A549 (cell line): ENCODE data around the gene SKI. TPM values are rescaled to one million over a fixed set of nuclear protein-coding genes. Genes with fewer than 3 reads are reported as not detected.

ENCODE experiments used
- ATAC-seq, 2 experiments: fragments of 200-7000 bp in 1 of 2; fragments of >200 bp in 1 of 2; cut with Nextera tagmentation in 1 of 2; cut with Tn5 transposase in 1 of 2; 3 replicates each; pipeline versions ENCODE4 v1.8.0 to v1.9.1; 2018 to 2020; ENCODE audit warnings: mild to moderate bottlenecking in 1 of 2, moderate library complexity in 1 of 2
- CTCF ChIA-PET: fragments of 300-600 bp; sonication (Branson Sonifier 250); formaldehyde crosslinking; extraction: SDS; loops from one replicate; lab custom pipeline; 2021; ENCODE audit warnings: antibody characterized with exemption, inconsistent platforms; lab: Yijun Ruan, JAX
- POLR2A ChIA-PET: fragments of 350-600 bp; formaldehyde crosslinking; extraction: SDS; loops from one replicate; lab custom pipeline; 2021; ENCODE audit warnings: antibody characterized with exemption, inconsistent platforms; lab: Yijun Ruan, JAX
- DNase-seq, 2 experiments: peaks; one replicate each; pipeline versions ENCODE4 v3.0.0 to v3.0.0-alpha.2; 2011 to 2016; ENCODE audit warnings: low read depth in 1 of 2, low spot score in 1 of 2
- FAIRE-seq: peaks from 2 replicates; lab custom pipeline; 2011; peaks lifted over from hg19 to GRCh38; lab: Jason Lieb, UNC
- H3K27ac ChIP-seq, 2 experiments: fragments of >200 bp; sonication (Bioruptor Twin); formaldehyde crosslinking; 3 replicates each; pipeline ENCODE4 v1.5.1; 2016 to 2017
- H3K4me1 ChIP-seq: fragments of >200 bp; sonication (Bioruptor Twin); formaldehyde crosslinking; 3 replicates; pipeline ENCODE4 v1.6.1; 2016
- H3K4me2 ChIP-seq: fragments of >200 bp; sonication (Bioruptor Twin); formaldehyde crosslinking; 3 replicates; pipeline ENCODE4 v1.6.1; 2016
- H3K4me3 ChIP-seq: fragments of >200 bp; sonication (Bioruptor Twin); formaldehyde crosslinking; 3 replicates; pipeline ENCODE4 v1.5.1; 2016
- H3K9me3 ChIP-seq: fragments of >200 bp; sonication (Bioruptor Twin); formaldehyde crosslinking; 3 replicates; pipeline ENCODE4 v1.6.1; 2016
- BCL3 ChIP-seq: fragments of >200 bp; sonication (Bioruptor Twin); formaldehyde crosslinking; IDR thresholded peaks from 3 replicates; pipeline ENCODE4 v1.6.1; 2016
- CBX2 ChIP-seq: fragments of 200-600 bp; sonication (generic); IDR thresholded peaks from 2 replicates; pipeline ENCODE4 v1.6.1; 2016; ENCODE audit warnings: low read depth, mild to moderate bottlenecking, borderline replicate concordance
- CHD2 ChIP-seq: fragments of 150-350 bp; IDR thresholded peaks from 2 replicates; pipeline ENCODE4 v1.6.1; 2014; ENCODE audit warnings: low read length; ENCODE audit not compliant: partially characterized antibody
- CTCF ChIP-seq: fragments of >200 bp; sonication (Bioruptor Twin); formaldehyde crosslinking; IDR thresholded peaks from 3 replicates; pipeline ENCODE4 v1.5.1; 2016
- ELK1 ChIP-seq: fragments of 150-350 bp; IDR thresholded peaks from 2 replicates; pipeline ENCODE4 v1.6.1; 2014; ENCODE audit warnings: low read depth, mild to moderate bottlenecking, low read length
- EP300 ChIP-seq, 2 experiments: fragments of >200 bp; sonication (Bioruptor Twin); formaldehyde crosslinking; IDR thresholded peaks; 2 replicates in 1 of 2; 3 replicates in 1 of 2; pipeline ENCODE4 v1.6.1; 2016 to 2017
- FOSB ChIP-seq: fragments of 250-450 bp; sonication (Bioruptor Pico); IDR thresholded peaks from 2 replicates; pipeline ENCODE4 v1.5.0; 2020; ENCODE audit warnings: mild to moderate bottlenecking, moderate library complexity
- HEYL ChIP-seq: fragments of 250-450 bp; sonication (Bioruptor Pico); IDR thresholded peaks from 2 replicates; pipeline ENCODE4 v1.8.0; 2021; ENCODE audit warnings: mild to moderate bottlenecking, moderate library complexity
- HOXB5 ChIP-seq: fragments of 250-450 bp; sonication (Bioruptor Pico); IDR thresholded peaks from 2 replicates; pipeline ENCODE4 v1.5.0; 2020; ENCODE audit warnings: mild to moderate bottlenecking, moderate library complexity
- JUNB ChIP-seq: fragments of >200 bp; sonication (Bioruptor Twin); formaldehyde crosslinking; IDR thresholded peaks from 2 replicates; pipeline ENCODE4 v1.6.1; 2016
- KDM1A ChIP-seq: fragments of 200-600 bp; sonication (generic); IDR thresholded peaks from 2 replicates; pipeline ENCODE4 v1.6.1; 2016; ENCODE audit warnings: low read depth, mild to moderate bottlenecking
- MAX ChIP-seq: IDR thresholded peaks from 2 replicates; pipeline ENCODE4 v1.6.1; 2012
- NFE2L2 ChIP-seq: fragments of 150-350 bp; conservative IDR thresholded peaks from 2 replicates; pipeline ENCODE4 v1.6.1; 2014; ENCODE audit warnings: low read length
- NR3C1 ChIP-seq: fragments of >200 bp; sonication (Bioruptor Twin); formaldehyde crosslinking; IDR thresholded peaks from 3 replicates; pipeline ENCODE4 v1.6.1; 2017
- PBX3 ChIP-seq: IDR thresholded peaks from 2 replicates; pipeline ENCODE4 v1.6.1; 2012
- POLR2AphosphoS2 ChIP-seq: conservative IDR thresholded peaks from 2 replicates; pipeline ENCODE4 v1.6.1; 2012; ENCODE audit warnings: low read length, improper control_type of control experiment, inconsistent platforms
- RAD21 ChIP-seq, 2 experiments: fragments of >200 bp in 1 of 2; sonication (Bioruptor Twin) in 1 of 2; formaldehyde crosslinking in 1 of 2; IDR thresholded peaks in 1 of 2; conservative IDR thresholded peaks in 1 of 2; 2 replicates in 1 of 2; 3 replicates in 1 of 2; pipeline ENCODE4 v1.6.1; 2012 to 2018; ENCODE audit warnings: inconsistent platforms in 1 of 2
- REST ChIP-seq: fragments of 200-600 bp; sonication (generic); IDR thresholded peaks from 2 replicates; pipeline ENCODE4 v1.6.1; 2016; ENCODE audit warnings: antibody characterized with exemption, mild to moderate bottlenecking, moderate library complexity
- RNF2 ChIP-seq: fragments of 200-600 bp; sonication (generic); IDR thresholded peaks from 2 replicates; pipeline ENCODE4 v1.6.1; 2016; ENCODE audit warnings: low read depth, mild to moderate bottlenecking, antibody characterized with exemption, moderate library complexity, borderline replicate concordance
- TFCP2L1 ChIP-seq: fragments of 250-450 bp; sonication (Bioruptor Pico); IDR thresholded peaks from 2 replicates; pipeline ENCODE4 v1.5.0; 2021; ENCODE audit warnings: mild to moderate bottlenecking
- ZFP36 ChIP-seq: fragments of 450-650 bp; IDR thresholded peaks from 2 replicates; pipeline ENCODE4 v1.6.1; 2014; ENCODE audit warnings: borderline replicate concordance; ENCODE audit not compliant: partially characterized antibody
- ZNF302 ChIP-seq: fragments of 250-450 bp; sonication (Bioruptor Pico); IDR thresholded peaks from 2 replicates; pipeline ENCODE4 v1.9.0; 2021; ENCODE audit warnings: inconsistent platforms, mild to moderate bottlenecking, moderate library complexity
- WGBS: methylation state at CpG from one replicate; pipeline ENCODE4 v1.1.6; 2017; ENCODE audit errors: missing lambda C conversion rate; 5-methylcytosine and 5-hydroxymethylcytosine counted together
- polyA plus RNA-seq, 4 experiments: library from polyadenylated mRNA; depleted of rRNA in 3 of 4; stranded (reverse); fragments of >200 nt; fragmentation: RNase III in 1 of 4; extraction: RNeasy Plus Mini Kit Qiagen cat#74134 plus additional on column Dnase treatment in 1 of 4; gene quantifications; 2 replicates in 3 of 4; 3 replicates in 1 of 4; pipeline ENCODE4 v1.2.3, GENCODE V29; 2011 to 2017

Gene SKI
- polyA plus RNA-seq, 2 of the 4 experiments (the other 2 are of a cell fraction): 2.8 to 12.0 TPM

GRCh38 chr1:2342384-2343022, 114.4 kb downstream of the SKI start:
- DNase-seq: no peak
- ChIA-PET POLR2A (no interaction called here), CTCF (interaction anchor here (1.1 kb wide), 1 partner anchor 147 kb away, joined by 3 read pairs; no protein-coding TSS in a partner anchor)
- no peaks in the 10 kb centered on the region for H3K4me1 ChIP-seq
- H3K4me3 ChIP-seq: no peak overlapping the region
- H3K4me2 ChIP-seq: no peak overlapping the region
- no peak for FAIRE-seq
- 78% methylated on average over 21 of the region's 21 CpGs for WGBS
- no peaks in the 10 kb centered on the region for H3K9me3 ChIP-seq
- TF ChIP-seq NFE2L2 (no peak), NR3C1 (no peak), RNF2 (no peak), EP300 (IDR thresholded peaks at IDR 0.05) (no peak), ZNF302 (CRISPR knock-in tag) (no peak), TFCP2L1 (CRISPR knock-in tag) (no peak)
- no peak overlapping the region for H3K27ac ChIP-seq
- ATAC-seq: no peak

- no peak overlapping the region for H3K4me3 ChIP-seq
- H3K27ac ChIP-seq: no peak overlapping the region
- H3K9me3 ChIP-seq: no peaks in the 10 kb centered on the region
- 73% methylated on average over 13 of the region's 39 CpGs for WGBS
- ChIA-PET CTCF (interaction anchor here (0.6 to 1.1 kb wide), 2 partner anchors 148 to 376 kb away, joined by 3 read pairs; no protein-coding TSS in a partner anchor), POLR2A (no interaction called here)
- ATAC-seq: no peak
- H3K4me2 ChIP-seq: no peak overlapping the region
- no peak for DNase-seq
- TF ChIP-seq CHD2 (no peak), ZFP36 (no peak), JUNB (no peak), FOSB (no peak), BCL3 (no peak), MAX (no peak), ELK1 (no peak), HOXB5 (CRISPR knock-in tag) (no peak), NR3C1 (no peak), RAD21 (conservative IDR thresholded peaks at IDR 0.05 in 1 of 2, IDR thresholded peaks at IDR 0.05 in 1 of 2) (no peak), ZNF302 (CRISPR knock-in tag) (no peak), REST (no peak), HEYL (CRISPR knock-in tag) (no peak), POLR2AphosphoS2 (no peak), CTCF (no peak), KDM1A (no peak), CBX2 (no peak), PBX3 (no peak)
- no peaks in the 10 kb centered on the region for H3K4me1 ChIP-seq
- no peak for FAIRE-seq
Measured at GRCh38 chr1:2343023-2343935, 115.2 kb downstream of the SKI start.
